Jurkat, Clone E6-1 (cell line): ENCODE measurements around the gene CD80.
A peak's percentile ranks its signal among the peaks of the same experiment; 100 is the strongest.

Source experiments
- DNase-seq: peaks from one replicate; pipeline ENCODE4 v3.0.0-alpha.2; 2011; ENCODE audit warnings: low read depth, low spot score
- H3K4me3 ChIP-seq: 2 replicates; pipeline ENCODE4 v1.5.1; 2011; ENCODE audit warnings: mild to moderate bottlenecking, low read length, control low read depth, moderate library complexity

Gene CD80

DNA sequence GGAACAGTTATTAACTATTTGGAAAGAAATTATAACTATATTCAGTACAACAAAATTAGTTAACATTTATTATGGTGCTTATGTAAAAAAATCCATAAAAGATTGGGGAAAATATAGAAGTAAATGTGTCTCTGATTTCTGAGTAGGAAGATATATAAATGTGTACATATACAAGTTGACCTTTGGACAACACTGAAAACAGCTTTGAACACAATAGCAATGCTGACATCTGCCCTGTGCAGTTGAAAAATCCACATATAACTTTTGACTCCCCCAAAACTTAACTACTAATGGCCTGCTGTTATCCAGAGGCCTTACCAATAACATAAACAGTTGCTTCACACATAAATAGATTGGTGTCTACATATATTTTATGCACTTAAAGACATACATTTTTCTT, 48.7 kb downstream of the CD80 start:
- DNase-seq = no peak
- H3K4me3 ChIP-seq = no peak overlapping the region

DNA sequence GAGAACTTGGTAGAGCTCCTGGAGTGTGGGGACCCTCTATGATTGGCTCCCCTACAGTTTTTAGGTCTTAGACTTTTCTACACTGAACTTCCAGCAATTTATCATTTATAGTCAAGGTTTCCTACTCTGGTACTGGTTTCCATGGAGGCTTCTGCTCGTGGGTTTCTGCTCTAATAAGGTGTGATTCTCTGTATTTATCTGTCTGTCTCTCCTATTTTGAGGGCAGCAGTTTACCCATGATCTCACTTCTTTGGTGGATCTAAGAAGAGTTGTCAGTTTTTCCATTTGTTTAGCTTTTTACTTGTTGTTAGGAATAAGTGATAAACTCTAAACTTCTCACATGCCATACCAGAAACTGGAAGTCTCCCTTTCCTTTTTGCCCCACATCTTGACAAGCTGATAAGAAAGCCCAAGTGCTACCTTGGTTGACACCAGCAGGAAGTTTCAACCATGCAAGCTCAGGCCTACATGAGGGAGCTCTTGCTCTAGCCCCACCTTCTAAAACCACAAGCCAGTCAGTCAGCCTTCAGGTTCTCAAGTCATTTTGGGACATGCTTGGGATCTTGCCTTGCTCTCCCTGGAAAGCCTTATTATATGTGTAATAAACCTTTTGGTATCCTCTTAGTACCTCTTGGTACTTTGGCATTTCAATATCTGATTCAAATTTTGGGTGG, 51.1 kb downstream of the CD80 start:
- H3K4me3 ChIP-seq = no peak overlapping the region
- peak; percentile 81 for DNase-seq

DNA sequence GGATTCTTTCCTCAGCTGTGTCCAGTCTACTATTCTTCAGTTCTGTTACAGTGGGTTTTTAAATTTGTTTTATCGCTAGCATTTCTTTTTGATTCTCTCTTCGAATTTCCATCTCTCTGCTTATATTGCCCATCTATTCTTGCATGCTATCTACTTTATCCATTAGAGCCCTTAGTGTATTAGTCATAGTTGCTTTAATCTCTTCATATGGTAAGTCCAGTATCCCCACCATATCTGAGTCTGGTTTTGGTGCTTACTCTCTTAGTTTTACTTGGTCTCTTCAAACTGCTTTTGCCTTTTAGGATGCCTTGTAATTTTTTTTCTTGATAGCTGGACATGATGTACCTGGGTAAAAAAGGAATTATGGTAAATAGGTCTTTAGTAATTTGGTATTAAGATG, 52.0 kb downstream of the CD80 start:
- DNase-seq = no peak
- H3K4me3 ChIP-seq = no peak overlapping the region

DNA sequence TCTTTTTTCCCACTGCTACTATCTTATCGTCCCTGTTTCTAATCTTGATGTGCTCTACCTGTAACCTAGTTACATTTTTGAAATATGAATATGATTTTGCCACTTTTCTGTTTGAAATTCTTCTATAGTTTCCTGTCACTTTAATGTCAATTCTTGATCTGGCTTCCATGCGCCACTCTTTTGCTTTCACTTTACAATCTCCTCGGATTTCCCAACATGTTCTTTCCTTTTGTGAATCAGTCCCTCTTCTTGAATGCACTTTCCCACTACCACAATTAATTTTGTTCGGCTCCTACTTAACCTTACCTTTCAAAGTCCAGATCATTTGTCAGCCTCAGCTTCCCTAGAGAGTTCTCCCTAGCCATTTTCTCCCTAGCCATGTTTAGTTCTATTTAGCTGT, 52.8 kb downstream of the CD80 start:
- H3K4me3 ChIP-seq = peak overlapping the region; percentile 30
- DNase-seq = peak; percentile 6

DNA sequence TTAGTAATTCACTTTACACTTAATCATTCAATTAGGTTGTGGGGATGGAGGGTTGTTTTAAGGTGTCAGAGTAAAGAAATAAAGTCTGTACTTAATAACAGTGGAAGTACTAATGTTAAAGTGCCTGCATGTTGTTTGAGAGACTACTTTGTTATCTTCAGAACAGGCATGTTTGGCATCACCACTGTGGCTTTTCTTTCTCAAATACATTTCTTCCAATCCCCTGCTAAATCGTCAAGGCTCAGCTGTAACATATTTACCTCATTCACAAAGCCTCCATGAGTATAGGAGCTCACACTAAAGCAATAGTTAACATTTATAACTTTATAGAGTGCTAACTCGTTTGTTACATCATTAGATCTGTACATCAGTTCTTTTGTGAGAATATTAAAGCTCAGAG, 58.5 kb downstream of the CD80 start:
- DNase-seq = no peak
- no peak overlapping the region for H3K4me3 ChIP-seq

DNA sequence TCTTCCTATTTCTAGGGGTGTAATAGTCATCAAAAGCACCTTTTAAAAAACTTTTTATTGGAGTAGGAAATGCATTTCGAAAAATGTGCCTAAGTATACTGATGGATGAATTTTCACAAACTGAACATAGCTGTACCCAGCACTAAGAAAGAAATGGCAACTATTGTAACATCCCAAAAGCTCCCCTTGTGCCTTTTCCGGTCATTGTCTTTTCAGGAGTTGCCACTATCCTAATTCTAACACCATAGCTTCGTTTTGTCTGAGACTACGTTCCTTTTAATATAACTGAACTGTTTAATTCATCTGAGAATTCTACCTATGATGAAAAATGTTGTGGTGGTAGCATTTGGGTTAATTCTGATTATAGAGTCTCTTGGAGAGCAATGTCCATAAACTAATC, 59.1 kb downstream of the CD80 start:
- DNase-seq = no peak

DNA sequence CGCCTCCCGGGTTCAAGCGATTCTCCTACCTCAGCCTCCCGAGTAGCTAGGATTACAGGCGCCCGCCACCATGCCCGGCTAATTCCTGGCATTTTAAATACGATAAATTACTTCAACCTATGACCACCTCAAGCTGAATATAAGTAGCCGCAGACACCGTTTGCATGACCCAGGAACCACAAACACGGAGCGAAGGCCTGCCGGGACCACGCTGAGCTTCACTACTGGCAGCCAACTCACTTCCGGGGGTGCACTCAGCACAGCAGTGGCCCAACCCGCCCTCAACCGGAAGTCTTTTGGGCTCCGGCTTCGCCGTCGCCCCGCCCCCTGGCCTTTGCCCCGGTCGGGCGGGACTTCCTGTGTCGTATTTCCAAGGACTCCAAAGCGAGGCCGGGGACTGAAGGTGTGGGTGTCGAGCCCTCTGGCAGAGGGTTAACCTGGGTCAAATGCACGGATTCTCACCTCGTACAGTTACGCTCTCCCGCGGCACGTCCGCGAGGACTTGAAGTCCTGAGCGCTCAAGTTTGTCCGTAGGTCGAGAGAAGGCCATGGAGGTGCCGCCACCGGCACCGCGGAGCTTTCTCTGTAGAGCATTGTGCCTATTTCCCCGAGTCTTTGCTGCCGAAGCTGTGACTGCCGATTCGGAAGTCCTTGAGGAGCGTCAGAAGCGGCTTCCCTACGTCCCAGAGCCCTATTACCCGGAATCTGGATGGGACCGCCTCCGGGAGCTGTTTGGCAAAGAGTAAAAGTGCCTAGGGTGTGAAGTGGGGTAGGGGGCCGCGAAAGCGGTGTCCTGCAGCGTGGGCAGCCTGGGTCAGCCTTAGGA, 61.0 kb downstream of the CD80 start, which contains the start of gene TIMMDC1:
TSS of gene TIMMDC1 (plus strand) at position 362 of the 826 bp plus-strand sequence. CDS start at position 549, 187 bp downstream.
- peak within 1 kb of the TSS; percentile 98 for H3K4me3 ChIP-seq
- peak; percentile 95 for DNase-seq

More for the DNA sequence above, 59.1 kb downstream of the CD80 start:
- H3K4me3 ChIP-seq = no peak overlapping the region

DNA sequence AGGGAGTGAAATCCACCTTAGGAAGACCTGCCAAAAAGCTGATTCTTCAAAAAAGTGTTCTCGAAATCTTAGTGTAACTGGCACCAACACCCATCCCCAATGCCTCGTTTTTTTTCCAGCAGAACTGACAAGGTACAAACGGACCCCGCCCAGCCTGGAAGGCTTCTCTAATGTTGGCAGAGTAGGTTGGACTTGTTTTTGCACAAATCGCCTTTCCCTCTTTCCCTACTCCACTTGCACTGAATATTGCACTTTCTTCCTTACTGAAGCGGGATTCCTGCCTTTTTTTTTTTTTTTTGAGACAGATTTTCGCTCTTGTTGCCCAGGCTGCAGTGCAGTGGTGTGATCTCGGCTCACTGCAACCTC, 61.6 kb downstream of the CD80 start:
- H3K4me3 ChIP-seq = peak overlapping the region; percentile 98
- peak; percentile 11 for DNase-seq

DNA sequence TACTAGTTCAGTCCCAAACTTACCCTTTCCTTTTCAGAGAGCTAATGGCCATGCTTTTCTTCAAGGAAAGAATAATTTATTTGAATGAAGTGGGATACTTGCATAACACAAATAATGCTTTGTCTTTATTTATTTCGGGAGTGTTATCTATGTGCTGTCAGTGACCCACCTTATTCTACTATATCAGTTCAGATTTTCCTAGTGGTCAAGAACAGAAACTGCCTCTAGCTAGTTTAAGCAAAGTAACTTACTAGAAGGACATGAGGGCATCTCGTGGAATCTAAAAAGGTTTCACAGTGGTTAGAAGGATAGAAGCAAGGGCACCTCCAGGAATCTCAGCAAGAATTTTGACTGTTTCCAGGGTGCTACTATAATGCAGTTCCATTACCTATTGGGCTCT, 64.8 kb downstream of the CD80 start:
- H3K4me3 ChIP-seq = no peak overlapping the region
- DNase-seq = no peak

DNA sequence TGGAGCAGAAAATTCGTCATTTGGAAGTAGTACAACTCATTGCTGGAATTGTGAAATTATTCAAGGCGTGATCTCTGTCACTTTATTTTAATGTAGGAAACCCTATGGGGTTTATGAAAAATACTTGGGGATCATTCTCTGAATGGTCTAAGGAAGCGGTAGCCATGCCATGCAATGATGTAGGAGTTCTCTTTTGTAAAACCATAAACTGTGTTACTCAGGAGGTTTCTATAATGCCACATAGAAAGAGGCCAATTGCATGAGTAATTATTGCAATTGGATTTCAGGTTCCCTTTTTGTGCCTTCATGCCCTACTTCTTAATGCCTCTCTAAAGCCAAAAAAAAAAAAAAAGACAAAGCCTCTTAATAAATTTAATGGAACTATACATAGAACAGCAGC, 66.6 kb downstream of the CD80 start:
- DNase-seq = no peak
- no peak overlapping the region for H3K4me3 ChIP-seq

DNA sequence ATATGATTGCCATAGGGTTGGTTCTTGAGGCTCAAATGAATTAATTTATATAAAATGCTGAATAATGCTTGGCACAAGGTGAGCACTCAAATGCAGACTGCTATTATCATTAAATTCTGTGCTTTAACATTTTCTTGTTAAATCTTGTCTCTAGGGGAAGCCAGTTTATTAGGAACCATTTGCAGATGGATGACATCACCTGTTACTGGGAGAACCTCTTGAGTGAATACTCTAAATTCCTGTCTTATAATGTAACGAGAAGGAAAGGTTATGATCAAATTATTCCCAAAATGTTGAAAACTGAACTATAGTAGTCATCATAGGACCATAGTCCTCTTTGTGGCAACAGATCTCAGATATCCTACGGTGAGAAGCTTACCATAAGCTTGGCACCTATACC, 67.3 kb downstream of the CD80 start:
- DNase-seq = no peak

DNA sequence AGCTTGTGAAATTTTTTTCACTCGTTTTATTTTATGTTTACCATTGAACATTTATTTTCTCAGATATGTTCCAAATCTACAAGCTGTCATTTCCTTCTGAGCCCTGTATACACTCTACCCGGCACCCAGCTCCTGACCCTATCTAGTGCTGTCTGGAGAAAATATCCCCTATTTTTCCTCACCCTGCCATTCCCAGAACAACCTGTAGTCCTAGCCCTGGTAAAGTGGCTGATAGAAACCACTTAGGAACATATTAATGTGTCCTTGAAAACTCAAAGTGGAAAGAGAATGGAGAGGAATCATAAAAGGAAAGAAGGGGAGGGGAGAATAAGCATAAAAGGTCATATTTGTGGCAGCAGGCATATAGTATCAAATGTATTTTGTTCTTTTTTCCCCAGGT, 69.3 kb downstream of the CD80 start:
- no peak for DNase-seq

More for the DNA sequence above, 67.3 kb downstream of the CD80 start:
- H3K4me3 ChIP-seq = no peak overlapping the region

DNA sequence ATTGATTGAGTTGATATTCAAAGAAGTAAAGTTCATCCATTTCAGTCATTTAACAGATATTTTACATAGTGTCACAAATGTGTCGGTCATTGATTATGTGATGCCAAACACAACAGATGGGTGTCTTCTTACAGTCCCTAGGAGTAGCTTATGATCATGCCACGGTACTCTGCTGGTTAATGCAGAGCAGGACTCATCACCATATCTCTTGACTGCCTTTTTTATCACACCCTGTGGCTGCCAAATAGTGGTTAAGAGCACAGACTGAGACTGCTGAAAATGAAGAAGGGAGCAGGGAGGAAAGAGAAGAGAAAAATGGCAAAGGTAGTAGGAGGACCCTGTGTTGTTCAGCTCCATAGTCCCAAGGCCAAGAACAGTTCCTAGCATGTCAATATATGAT, 73.9 kb downstream of the CD80 start:
- H3K4me3 ChIP-seq = no peak overlapping the region
- no peak for DNase-seq

More for the DNA sequence above, 69.3 kb downstream of the CD80 start:
- no peak overlapping the region for H3K4me3 ChIP-seq

DNA sequence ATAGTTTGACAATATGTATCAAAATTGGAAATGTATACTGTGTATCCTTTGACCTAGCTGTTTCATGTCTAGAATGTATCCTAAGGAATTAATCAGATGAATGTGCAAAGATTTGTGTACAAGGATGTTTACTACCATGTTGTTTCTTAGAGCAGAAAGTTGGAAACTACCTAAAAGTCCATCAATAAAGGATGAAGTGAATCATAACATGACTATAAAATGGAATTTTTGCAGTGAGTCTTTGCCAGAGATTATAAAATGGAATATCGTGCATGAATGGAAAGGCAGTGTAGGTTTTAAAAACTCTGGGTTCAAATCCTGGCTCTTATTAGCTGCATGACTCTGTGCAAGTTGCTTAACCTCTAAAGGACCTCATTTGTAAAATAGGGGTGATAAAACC, 76.3 kb downstream of the CD80 start:
- DNase-seq = no peak
- no peak overlapping the region for H3K4me3 ChIP-seq

DNA sequence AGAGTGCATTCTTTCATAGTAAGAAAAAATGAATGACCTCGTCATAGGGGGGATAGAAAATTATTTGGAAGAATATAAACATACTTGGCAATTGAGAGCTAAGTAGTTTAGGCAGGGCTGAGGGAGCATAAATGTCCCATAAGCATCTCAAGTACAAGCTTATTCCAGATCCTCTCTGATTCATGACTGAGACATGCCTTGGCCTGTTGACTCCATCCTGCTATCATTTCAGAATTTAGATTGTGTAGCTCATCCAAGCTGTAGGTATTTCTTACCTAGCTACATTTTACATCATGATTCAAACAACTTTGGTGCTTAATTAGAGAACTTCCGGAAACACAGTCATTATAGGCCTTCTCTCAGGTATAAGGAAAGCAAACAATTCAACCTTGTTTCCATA, 78.3 kb downstream of the CD80 start:
- DNase-seq = no peak
- H3K4me3 ChIP-seq = no peak overlapping the region
